M059J (cell line): Measurements from ENCODE around the gene ATP8B2. TPM values are rescaled to one million over a fixed set of nuclear protein-coding genes. Genes with fewer than 3 reads are reported as not detected.
"Not testable (repeated sequence)": the region's sequence is repeated elsewhere in the genome, so short reads cannot be mapped to it uniquely, and the experiment has no call there.

ENCODE experiments used
- DNase-seq: peaks from one replicate; pipeline ENCODE4 v3.0.0-alpha.2; 2012; ENCODE audit warnings: low read depth
- total RNA-seq: library from RNA; depleted of rRNA; stranded (reverse); fragments of >200 nt; shearing (Covaris generic); gene quantifications from 2 replicates; pipeline ENCODE4 v1.2.3, GENCODE V29; 2014

ATP8B2 gene
- total RNA-seq, 1 experiment from 2014 or later = 57.2 TPM

DNA sequence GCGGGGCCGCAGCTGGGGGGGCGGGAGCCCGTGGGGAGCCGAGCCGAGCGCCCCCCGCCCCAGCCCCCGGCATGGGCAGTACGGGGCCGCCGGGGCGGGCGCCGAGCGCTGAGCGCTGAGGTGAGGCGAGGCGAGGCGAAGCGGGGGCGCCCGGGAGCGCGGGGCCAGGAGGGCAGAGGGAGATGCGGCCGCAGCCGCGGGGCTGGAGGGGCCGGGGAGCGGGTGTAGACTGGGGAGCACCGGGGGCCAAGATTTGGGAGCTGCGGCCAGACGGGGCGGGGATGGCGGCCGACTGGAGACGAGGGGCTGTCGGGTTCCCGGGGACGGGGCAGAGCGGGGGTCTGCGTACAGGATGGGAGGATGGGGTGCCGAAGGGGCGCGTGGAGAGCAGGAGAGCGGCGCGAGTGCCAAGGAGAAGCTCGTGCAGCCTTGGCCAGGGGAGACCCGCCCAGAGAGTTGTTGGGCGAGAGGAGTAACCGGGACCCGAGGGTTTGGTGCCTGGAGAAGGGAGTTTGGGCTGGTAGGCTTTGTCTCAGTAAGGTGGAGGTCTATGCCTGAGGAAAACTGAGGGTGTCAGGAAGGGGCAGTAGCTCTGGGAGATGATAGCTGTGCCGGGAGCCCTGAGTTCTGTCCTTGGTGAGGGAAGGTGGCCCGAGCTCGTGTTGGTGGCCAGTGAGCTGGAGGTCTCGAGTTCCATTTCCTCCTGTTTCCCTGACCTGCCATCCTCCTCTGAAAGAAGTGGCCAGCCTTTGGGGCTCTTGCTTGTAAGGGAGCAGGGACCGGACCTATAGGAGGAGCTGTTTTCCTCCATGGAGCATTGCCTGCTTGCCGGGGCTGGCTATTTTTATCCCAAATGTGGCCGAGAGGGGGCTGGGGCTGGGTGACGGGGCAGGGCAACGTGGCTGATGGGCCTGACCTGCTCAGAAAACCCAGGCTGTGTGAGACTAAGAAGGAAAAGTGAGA lies 539 bp downstream of the ATP8B2 start:
- peak; percentile 88 for DNase-seq

DNA sequence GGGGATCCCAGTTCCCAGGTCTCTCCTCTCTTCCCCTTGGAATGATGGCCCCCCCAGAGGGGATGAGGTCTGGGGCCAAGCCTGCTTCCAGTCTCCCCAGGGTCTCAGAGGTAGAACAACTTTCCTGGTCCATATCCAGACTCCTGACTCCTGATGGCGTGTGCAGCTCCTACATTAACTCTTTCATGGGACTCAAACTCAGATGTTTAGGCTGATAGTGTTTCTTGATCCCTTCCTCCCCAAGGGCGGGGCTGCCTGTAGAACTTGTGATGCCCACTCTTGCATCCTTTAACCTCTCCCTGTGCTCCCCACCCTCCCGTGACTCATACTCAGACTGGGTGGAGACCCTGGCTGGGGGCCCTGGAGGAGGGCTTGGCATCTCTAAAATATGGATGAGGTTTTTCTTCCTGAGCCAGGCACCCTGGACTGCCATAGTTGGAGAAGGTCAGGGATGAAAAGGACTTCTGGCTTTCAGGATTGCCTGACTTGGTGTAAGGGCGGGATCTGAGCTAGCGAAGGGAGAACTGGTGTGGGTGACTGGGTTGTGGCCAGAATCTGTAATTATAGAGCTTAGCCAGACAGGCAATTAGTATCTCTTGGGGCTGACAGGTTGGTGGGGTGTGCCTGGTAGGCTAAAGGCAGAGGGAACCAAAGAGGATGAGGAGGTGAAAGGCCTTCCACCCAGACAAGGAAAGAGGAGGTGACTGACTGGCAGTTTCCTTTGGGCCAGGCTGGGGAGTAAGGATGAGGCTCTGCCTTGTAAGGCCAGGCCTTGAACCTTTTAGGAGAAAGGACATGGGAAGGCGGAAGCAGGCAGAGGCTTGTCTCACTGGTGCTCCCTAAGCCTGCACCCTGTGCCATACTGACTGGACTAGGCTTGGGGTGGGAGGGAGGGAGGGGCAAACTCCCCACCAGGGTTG lies 1.5 kb downstream of the ATP8B2 start:
- DNase-seq = peak; percentile 38

DNA sequence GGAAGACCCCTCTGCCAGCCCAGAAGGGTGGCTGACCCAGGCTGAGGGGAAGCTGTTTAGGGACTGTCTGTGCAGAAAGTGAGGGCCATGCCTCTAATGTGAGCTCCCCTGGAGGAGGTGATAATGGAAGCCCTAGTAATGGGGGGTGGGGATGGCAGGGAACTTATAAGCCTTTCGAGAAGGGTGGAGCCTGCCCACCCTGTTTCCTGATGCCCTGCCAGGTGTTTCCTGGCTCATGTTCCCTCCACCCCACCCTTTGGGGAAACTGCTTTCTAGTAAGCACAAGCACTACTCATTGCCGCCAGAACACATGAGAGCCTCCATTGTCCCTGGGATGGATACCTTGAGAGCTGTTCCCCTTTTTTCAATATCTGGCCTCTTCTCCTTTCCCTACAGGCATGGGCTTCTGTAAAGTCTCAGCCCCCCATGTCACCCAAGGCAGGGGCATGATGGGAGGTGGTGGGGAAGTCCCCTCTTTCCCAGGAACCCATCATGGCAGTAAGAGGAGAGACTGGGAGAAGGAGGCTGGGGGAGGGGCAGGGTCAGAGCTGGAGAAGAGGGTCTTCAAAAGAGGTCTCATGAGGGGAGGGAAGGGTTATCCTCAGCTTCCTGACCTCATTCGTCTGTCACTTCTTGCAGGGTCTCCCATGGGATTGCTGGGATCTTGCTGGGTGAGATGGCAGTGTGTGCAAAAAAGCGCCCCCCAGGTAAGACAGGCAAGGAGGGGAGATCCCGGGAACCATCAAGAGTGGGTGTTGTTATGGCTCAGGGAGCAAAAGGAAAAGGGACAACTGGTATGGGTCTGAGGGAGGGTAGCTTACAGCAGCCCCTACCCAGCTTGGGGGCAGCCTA lies 2.4 kb downstream of the ATP8B2 start:
- no peak for DNase-seq

DNA sequence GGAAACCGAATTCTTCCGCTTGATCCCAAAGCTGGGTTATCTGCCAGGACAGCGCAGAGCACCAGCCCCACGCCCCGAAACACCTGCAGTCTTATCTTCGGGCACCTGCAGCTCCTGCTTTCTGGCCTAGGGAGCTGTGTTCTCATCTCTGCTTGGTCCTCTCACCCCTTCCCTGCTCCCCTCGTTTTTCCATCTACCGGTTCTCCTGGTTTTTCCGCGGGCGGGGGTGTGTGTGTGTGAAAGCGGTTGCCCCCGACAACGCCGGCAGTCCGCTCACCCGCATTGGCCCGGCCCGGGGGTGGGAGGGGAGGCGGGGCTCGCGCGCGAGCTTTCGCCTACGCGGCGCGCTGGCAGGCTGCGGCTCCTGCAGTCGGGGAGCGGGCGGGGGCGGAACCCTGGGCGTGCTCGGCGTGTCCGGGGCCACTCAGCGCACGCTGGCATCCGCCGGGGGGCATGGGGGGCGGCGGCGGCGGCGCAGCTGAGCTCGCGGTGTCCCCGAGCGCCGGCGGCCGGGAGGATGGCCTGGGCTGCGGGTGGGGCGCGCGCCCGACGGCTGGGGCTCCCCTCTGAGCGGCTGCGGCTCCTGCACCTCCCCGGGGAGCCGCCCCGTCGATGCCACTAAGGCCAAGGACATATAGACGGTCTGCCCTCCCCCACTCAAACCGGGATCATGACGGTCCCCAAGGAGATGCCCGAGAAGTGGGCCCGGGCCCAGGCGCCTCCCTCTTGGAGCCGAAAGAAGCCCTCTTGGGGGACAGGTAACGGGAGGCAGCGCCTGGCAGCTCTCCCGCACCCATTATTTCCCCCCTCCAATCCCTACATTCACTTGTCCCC lies 3.2 kb downstream of the ATP8B2 start:
- no peak for DNase-seq

DNA sequence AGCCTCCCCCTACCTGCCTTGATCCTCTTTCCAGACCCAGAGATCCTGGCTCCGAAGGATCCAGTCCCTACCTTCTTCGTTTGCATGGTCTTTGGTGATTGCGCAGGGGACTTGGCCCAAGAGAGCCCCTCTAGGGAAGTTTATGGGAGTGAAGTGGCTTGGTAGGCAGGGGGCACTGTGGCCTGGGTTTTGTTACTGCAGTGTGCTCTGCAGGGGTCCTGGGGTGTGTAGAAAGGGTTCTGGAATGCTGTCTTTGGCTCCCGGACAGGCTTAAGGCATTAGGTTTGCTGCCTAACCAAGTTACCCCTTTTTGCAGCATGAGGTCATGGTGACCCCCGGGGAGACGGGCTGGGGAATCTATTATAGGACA lies 3.8 kb downstream of the ATP8B2 start:
- DNase-seq = no peak

DNA sequence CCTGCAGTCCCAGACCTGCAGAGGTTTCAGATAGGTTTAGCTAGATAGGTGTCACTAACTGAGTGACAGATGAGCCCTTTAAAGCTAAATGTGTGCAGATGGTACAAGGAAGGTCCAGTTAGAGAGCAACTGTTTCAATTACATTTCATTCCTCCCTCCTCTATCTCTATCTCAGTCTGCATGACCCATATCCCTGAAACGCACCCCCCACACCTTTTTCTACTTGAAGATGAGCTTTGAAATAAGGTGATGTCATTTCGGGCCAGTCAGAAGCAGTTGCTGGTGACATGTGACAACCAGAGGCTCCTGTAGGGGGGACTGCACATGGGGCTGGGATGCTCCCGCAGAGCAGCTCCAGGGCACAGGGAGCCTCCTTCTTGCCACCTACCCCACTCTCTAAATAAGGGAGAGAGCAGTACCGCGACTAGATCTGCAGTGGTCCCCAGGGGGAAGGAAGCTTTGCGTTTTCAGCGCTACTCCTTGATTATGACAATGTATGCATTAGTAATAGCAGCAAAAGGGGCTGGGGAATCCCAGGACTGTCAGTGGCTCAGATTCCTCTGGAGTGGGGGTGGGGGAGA lies 4.3 kb downstream of the ATP8B2 start:
- DNase-seq = no peak

DNA sequence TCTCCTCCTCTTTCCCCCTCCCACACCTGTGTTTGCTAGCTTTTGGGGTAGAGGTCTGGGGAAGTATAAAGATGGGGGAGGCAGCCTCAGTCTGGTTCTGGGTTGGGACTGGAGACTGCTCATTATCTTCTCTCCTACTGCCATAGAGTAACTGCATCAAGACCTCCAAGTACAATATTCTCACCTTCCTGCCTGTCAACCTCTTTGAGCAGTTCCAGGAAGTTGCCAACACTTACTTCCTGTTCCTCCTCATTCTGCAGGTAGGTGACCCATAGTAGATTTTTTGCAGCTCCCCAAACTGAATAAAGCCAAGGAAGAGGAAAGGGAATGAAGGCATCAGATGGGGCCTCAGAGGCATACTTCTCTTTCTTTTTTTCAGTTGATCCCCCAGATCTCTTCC lies 5.3 kb downstream of the ATP8B2 start:
- no peak for DNase-seq

DNA sequence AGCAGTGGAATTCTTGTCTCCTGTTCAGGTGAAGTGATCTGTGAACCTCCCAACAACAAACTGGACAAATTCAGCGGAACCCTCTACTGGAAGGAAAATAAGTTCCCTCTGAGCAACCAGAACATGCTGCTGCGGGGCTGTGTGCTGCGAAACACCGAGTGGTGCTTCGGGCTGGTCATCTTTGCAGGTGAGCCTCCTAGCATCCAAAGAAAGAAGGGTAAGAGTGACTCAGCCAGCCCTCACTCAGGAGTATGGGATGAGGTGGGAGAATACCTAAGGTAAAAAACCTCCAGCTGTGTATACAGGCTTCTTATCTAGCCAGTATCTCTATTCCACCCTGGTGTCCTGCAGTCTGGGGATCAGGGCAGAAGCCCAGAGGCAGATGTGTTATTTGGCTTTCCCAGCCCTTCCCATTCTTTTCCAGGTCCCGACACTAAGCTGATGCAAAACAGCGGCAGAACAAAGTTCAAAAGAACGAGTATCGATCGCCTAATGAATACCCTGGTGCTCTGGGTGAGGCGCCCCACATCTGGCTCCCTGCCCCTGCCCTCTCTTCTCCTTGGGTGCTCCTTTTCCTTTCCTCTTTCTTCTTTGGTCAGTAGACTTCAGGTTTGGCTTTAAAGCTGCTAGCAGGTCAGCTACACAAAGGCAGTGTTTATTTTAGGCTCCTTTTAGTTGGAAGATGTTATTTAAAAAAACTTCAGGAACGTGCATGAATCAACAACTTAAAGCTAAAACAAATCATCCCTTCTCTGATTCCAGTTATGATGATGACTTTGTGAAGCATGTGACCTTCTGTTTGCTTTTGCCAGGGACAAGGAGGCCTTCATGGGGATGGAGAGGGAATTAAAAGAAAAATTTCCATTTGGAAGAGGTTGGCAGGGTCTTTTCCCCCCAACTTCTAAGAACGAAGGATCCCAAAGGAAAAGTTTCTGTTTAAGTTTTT lies 9.0 kb downstream of the ATP8B2 start:
- no peak for DNase-seq

DNA sequence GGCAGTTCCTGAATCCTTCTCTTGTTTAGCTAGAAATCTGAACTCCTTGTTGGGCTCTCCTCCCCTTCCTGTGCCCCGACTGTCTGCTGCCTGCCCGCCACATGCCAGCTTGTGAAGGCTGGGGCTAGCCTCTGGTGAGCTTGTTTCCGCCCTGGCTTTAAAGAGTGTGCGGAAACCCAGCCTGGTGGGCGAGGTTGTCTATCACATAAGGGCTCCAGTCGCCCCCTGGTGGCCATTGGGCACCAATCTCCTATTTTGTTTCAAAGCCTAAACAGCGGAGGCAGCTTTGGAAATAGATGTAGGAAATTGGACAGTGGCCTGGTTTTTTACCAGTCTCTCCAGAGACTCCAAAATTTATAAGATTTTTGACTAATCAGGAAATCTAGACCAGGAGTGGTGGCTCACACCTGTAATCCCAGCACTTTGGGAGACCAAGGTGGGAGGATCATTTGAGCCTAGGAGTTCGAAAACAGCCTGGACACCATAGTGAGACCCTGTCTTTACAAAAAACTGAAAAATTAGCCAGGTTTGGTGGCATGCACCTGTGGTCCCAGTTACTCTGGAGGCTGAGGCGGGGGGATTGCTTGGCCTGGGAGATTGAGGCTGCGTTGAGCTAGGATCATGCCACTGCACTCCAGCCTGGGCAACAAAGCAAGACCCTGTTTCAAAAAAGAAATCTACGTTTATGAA lies 9.8 kb downstream of the ATP8B2 start:
- DNase-seq = peak; percentile 66

DNA sequence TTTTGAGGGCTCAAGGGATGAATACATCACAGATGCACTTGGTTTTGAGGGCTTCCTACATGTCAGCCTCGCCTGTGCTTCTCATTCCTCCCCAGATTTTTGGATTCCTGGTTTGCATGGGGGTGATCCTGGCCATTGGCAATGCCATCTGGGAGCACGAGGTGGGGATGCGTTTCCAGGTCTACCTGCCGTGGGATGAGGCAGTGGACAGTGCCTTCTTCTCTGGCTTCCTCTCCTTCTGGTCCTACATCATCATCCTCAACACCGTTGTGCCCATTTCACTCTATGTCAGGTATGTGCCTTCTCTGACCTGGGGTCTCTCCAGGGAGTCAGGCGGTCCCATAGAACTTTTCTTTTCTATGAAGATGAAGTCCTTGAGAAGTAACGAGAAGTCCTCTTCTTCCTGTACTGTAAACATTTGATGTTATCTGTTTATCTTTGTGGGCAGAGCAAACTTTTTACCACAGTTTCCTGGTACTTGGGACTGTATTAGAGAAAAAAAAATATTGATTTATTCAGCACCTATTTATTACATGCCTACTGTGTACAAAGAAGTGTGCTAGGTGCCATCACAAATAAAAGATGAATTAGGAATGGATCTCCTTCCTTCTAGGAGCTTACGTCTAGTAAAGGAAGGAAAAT lies 12.0 kb downstream of the ATP8B2 start:
- DNase-seq = no peak

DNA sequence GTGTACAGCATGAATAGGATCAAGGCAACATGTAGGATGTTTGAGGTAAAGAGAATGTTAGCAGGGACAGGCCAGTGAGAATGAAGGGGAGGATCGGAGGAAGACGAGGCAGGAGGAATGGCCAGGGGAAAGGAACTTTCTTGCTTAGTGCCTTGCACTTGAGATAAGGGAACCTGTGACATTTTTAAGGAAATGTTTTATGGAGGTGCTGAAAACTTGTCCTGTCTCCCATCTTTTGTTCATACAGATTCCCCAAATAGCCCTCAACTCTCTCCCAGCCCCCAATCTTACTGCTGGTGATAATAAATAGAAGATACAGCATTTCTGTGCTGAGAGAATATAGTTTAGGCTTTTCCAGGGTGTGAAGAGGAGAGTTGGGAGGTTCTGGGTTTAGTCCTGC lies 13.6 kb downstream of the ATP8B2 start:
- no peak for DNase-seq

DNA sequence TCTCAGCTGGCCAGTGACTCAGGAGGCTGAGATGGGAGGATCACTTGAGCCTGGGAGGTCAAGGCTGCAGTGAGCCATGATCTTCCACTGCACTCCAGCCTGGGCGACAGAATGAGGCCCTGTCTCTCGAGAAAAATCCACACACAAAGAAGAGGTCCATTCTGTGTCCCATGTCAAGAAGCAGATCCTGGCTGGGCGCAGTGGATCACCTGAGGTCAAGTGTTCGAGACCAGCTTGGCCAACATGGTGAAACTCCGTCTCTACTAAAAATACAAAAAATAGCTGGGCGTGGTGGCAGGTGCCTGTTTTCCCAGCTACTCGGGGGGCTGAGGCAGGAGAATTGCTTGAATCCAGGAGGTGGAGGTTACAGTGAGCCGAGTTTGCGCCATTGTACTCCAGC lies 16.0 kb downstream of the ATP8B2 start:
- DNase-seq = not testable (repeated sequence)

DNA sequence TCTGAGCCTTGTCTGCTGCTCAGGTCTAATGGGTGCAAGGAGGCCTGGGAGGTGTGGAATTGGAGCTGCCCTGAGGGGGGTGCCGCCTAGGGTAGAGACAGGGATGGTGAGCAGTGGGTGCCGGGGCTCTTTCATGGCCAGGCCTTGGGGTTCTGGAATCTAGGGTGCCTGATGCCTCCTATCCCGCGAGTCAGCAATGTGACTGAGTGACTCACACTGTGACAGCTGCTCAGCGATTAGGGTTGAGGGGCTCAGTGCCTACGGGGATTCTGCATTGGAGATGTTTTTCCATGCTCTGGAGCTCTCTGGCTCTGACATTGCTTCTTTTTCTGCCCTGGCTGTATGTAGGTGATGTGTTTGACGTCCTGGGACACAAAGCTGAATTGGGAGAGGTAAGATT lies 16.8 kb downstream of the ATP8B2 start:
- DNase-seq = no peak

DNA sequence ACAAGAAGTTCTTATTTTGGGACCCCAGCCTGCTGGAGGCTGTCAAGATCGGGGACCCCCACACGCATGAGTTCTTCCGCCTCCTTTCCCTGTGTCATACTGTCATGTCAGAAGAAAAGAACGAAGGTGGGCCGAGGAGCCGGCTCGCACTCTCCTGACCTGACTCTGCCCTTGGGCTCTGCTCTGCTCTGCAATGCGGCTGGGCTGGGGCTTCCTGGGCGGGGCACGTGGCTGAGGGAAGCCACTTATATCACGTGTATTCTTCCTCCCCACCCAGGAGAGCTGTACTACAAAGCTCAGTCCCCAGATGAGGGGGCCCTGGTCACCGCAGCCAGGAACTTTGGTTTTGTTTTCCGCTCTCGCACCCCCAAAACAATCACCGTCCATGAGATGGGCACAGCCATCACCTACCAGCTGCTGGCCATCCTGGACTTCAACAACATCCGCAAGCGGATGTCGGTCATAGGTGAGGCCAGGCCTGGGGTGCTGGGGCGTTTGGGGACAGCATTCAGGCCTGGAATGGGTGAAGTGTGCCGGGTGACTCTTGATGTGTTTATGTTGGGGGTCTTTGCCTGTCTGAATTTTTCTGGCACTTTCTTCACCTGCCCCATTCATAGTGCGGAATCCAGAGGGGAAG lies 17.6 kb downstream of the ATP8B2 start:
- DNase-seq = no peak

DNA sequence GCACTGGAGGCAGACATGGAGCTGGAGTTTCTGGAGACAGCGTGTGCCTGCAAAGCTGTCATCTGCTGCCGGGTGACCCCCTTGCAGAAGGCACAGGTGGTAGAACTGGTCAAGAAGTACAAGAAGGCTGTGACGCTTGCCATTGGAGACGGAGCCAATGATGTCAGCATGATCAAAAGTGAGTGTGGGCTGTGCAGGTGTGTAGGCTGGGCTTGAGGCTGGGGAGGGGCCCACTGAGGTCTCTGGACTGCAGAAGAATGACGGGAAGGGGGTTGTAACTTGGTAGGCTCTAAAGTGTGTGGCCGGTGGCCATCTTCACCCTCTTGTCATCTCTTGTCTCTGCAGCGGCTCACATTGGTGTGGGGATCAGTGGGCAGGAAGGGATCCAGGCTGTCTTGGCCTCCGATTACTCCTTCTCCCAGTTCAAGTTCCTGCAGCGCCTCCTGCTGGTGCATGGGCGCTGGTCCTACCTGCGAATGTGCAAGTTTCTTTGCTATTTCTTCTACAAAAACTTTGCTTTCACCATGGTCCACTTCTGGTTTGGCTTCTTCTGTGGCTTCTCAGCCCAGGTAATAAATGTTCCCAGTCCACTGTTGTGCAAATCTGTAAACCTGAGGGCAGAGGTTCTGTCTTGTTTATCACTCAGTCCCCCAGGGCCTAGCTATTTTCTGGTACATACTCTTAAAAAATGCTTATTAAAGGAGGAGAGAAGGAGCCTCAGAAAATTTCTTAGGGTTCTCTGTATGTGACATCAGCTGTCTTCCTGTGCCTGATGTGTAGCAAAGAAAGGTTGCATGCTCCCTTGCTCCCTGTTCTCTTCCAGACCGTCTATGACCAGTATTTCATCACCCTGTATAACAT lies 19.9 kb downstream of the ATP8B2 start:
- DNase-seq = no peak

DNA sequence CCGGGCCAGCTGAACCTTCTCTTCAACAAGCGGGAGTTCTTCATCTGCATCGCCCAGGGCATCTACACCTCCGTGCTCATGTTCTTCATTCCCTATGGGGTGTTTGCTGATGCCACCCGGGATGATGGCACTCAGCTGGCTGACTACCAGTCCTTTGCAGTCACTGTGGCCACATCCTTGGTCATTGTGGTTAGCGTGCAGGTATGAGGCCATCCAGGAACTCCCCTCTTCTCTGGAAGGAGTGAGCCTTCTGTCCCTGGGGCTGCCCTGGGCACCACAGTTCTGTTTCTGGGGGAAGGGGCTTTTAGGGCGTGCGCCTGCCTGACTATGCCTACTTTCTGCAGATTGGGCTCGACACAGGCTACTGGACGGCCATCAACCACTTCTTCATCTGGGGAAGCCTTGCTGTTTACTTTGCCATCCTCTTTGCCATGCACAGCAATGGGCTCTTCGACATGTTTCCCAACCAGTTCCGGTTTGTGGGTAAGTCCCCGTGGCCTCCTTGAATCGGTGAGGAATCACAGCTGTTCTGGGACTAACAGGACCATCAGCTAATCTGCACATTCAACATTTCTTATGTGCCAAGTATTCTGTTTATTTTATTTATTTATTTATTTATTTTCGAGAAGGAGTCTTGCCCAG lies 21.1 kb downstream of the ATP8B2 start:
- no peak for DNase-seq
